Glomerular endothelial cell (primary cell): ENCODE data around the gene DGKH. TPM values are rescaled to one million over a fixed set of nuclear protein-coding genes. Genes with fewer than 3 reads are reported as not detected.

Source experiments
- DNase-seq: peaks from one replicate; pipeline ENCODE4 v3.0.0-alpha.2; 2011; ENCODE audit warnings: low read depth, low spot score; ENCODE audit errors: extremely low read depth
- total RNA-seq: library from RNA; depleted of rRNA; stranded (reverse); fragments of >200 nt; gene quantifications from 2 replicates; pipeline ENCODE4 v1.2.3, GENCODE V29; 2015

The DGKH gene
- total RNA-seq, result 15.7 and 36.3 TPM in 2 replicates

GRCh38 chr13:42048342-42048683 lies at the start of gene DGKH:
Gene DGKH (plus strand): TSS chr13:42048648. CDS start chr13:42048774, 126 bp downstream.
- DNase-seq, result no peak

GRCh38 chr13:42000846-42001245 lies 47.6 kb upstream of the DGKH start:
- DNase-seq, result no peak

GRCh38 chr13:42001580-42001979 lies 46.9 kb upstream of the DGKH start:
- no peak for DNase-seq

- DNase-seq, result no peak
Measured at GRCh38 chr13:42002066-42002465, 46.4 kb upstream of the DGKH start.

GRCh38 chr13:42007844-42008243 lies 40.6 kb upstream of the DGKH start:
- no peak for DNase-seq

GRCh38 chr13:42009057-42009456 lies 39.4 kb upstream of the DGKH start:
- no peak for DNase-seq

GRCh38 chr13:42011601-42012350 lies 36.7 kb upstream of the DGKH start:
- no peak for DNase-seq

- DNase-seq, result no peak
Measured at GRCh38 chr13:42014119-42014518, 34.3 kb upstream of the DGKH start.

- DNase-seq, result no peak
Measured at GRCh38 chr13:42017264-42017663, 31.2 kb upstream of the DGKH start.

- no peak for DNase-seq
Measured at GRCh38 chr13:42021851-42022250, 26.6 kb upstream of the DGKH start.

GRCh38 chr13:42022336-42022735 lies 26.1 kb upstream of the DGKH start:
- no peak for DNase-seq

- no peak for DNase-seq
Measured at GRCh38 chr13:42022796-42023493, 25.5 kb upstream of the DGKH start.

GRCh38 chr13:42027286-42027685 lies 21.2 kb upstream of the DGKH start:
- DNase-seq, result no peak

- no peak for DNase-seq
Measured at GRCh38 chr13:42028113-42028799, 20.2 kb upstream of the DGKH start.

- no peak for DNase-seq
Measured at GRCh38 chr13:42035905-42036521, 12.4 kb upstream of the DGKH start.

- no peak for DNase-seq
Measured at GRCh38 chr13:42036711-42037110, 11.7 kb upstream of the DGKH start.

- DNase-seq, result no peak
Measured at GRCh38 chr13:42038661-42039456, 9.6 kb upstream of the DGKH start.

- DNase-seq, result no peak
Measured at GRCh38 chr13:42039457-42039945, 8.9 kb upstream of the DGKH start.

GRCh38 chr13:42039946-42040729 lies 8.3 kb upstream of the DGKH start:
- DNase-seq, result no peak

GRCh38 chr13:42040730-42041010 lies 7.8 kb upstream of the DGKH start:
- DNase-seq, result no peak
